GM18505 (cell line): ENCODE data around the gene PIAS4.

Experiments
- ATAC-seq: cut with Tn5 transposase; IDR thresholded peaks from one replicate; pipeline ENCODE4 v1.9.1; 2021; ENCODE audit not compliant: unreplicated experiment
- POLR2A ChIP-seq: IDR thresholded peaks from 4 replicates; pipeline ENCODE4 v1.6.1; 2011; ENCODE audit warnings: borderline replicate concordance; ENCODE audit not compliant: insufficient read depth, insufficient read length; ENCODE audit errors: extremely low read depth

Gene PIAS4

DNA sequence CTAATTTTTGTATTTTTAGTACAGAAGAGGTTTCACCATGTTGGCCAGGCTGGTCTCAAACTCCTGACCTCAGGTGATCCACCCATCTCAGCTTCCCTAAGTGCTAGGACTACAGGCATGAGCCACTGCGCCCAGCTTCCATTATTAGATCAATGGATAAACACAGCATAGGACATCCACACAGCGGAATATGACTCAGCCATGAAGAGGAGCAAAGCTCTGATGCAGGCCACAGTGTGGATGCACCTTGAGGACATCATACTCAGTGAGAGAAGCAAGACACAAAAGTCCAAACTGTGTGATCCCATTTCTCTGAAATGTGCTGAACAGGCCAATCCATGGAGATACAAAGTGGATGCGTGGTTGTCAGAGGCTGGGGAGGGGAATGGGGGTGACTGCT lies 64.1 kb downstream of the PIAS4 start:
- ATAC-seq: no peak
- TF ChIP-seq POLR2A: no peak

DNA sequence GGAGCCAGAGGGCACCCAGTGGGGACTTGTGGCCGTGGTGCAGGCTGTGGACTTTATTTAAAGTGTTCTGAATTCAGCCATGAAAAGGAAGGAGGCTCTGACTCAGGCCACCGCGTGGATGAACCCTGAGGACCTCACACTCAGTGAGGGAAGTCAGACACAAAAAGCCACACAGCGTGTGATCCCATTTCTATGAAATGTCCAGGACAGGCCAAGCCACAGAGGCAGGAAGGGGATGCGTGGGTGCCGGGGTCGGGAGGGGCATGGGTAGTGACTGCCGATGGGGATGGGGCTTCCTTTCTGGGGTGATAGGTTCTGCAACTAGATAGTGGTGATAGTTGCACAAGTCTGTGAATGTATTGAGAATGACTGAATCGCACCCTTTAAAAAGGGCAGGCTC lies 67.8 kb downstream of the PIAS4 start:
- no peak for ATAC-seq
- no peak for TF ChIP-seq POLR2A

DNA sequence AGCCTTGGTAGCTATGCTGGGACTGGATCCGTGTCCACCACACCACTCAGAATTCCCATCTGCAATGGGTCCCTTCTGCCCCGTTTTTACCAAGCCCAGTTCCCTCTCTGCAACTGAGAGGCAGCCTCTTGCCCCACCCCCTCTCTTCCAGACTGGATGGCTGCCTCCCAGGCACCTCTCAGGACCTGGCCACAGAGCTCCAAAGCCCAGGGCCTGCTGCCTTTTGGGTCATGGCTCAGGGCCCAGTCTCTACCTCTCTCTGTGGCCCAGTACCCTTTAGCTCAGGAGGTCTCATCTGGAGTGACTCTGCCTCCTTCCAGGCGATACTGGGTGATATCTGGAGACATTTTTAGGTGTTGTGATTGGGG lies 69.5 kb downstream of the PIAS4 start:
- no peak for TF ChIP-seq POLR2A

DNA sequence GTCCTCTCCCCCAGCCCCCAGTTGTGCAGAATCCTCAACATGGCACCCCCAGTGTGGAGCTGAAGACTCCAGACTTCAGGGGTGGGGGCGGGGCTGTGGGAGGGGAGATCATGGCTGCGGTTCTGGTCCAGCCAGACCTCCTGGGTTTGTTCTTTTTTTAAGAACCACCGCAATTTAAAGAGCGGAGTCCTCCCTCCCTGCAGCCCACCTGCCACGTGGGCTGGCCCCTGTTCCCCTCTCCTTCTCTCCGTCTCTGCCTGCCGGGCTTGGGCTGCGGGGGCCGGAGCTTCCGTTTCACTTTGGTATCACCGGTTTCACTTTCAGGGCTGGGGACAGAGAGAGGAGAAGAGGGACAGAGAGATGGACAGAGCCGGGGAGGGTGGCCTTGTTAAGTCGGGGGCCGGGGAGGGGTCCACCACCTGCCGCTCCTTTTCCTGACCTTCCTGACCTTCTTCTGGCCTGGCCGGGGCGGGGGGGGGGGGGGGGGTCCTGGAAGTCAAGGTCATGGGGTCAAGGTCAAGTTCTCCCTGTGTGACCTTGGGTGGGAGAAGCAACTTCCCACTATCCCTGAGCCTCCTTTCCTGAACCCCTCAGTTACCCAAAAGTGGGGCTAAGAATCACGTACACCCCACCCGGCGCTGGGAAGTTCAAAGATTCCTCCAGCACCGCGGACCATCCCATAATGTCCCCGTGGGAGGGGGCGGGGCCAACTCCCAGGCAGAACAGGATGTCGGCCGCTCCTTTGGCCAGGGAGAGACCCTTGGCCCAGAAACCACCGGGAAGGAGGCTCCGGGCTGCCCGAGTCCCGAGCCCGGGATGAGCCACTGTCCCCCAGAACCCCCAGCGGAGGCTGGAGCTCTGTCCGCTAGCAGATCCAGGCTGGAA lies 70.5 kb downstream of the PIAS4 start:
- no peak for ATAC-seq
- peak; percentile 46 for TF ChIP-seq POLR2A

More for the DNA sequence above, 69.5 kb downstream of the PIAS4 start:
- no peak for ATAC-seq

DNA sequence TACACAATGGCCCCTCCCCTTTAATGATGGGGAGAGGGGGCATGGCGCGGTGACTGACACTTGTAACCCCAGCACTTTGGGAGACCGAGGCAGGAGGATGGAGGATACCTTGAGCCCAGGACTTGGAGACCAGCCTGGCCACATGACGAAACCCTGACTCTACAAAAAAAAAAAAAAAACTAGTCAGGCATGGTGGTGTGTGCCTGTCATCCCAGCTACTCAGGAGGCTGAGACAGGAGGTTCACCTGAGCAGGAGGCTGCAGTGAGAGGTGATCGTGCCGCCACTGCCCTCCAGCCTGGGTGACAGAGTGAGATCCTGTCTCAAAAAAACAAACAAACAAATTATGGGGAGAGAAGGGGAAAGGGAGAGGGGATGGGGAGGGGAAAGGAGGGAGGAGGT lies 72.9 kb downstream of the PIAS4 start:
- no peak for TF ChIP-seq POLR2A
- no peak for ATAC-seq

DNA sequence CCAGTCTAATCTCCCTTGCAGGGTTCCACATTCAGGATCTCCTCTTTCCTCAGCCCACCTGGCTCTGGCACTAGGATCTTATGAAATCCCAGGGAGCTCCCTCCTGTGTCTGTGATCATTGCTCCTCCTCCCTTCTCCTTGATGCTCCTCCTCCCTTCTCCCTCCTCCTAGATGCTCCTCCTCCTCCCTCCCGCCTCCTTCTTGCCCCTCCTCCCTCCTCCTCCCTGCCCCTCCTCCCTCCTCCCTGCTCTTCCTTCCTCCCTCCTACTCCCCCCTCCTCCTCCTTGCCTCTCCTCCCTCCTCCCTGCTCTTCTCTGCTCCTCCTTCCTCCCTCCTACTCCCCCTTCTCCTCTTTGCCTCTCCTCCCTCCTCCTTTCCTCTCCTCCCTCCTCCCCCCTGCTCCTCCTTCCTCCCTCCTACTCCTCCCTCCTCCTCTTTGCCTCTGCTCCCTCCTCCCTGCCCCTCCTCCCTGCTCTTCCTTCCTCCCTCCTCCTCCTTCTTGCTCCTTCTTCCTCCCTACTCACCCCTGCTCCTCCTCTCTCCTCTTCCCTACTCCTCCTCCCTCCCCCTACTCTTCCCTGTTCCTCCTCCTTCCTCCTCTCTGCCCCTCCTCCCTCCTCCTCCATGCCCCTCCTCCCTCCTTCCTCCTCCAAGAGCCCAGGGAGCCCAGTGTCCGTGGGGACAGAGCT lies 74.0 kb downstream of the PIAS4 start:
- TF ChIP-seq POLR2A: no peak
- ATAC-seq: no peak

DNA sequence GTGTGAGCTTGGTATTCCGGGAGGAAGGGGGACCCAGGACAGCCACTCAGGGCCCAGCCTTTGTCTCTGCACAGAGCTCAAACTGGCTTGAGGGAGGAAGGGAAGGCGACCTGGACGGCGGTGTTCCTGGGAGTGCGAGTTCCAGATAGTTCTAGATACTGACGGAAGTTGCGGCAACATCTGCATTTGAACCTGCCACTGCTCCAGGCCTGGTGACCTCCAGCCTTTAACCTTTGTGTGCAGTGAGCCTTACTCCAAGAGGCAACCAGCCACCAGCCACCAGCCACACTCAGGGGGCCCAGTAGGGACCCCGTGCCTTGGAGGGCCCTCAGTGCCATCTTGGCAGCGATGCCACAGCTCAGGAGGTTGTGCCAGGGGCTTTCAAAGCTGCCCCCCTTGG lies 74.6 kb downstream of the PIAS4 start:
- ATAC-seq: no peak
- no peak for TF ChIP-seq POLR2A

DNA sequence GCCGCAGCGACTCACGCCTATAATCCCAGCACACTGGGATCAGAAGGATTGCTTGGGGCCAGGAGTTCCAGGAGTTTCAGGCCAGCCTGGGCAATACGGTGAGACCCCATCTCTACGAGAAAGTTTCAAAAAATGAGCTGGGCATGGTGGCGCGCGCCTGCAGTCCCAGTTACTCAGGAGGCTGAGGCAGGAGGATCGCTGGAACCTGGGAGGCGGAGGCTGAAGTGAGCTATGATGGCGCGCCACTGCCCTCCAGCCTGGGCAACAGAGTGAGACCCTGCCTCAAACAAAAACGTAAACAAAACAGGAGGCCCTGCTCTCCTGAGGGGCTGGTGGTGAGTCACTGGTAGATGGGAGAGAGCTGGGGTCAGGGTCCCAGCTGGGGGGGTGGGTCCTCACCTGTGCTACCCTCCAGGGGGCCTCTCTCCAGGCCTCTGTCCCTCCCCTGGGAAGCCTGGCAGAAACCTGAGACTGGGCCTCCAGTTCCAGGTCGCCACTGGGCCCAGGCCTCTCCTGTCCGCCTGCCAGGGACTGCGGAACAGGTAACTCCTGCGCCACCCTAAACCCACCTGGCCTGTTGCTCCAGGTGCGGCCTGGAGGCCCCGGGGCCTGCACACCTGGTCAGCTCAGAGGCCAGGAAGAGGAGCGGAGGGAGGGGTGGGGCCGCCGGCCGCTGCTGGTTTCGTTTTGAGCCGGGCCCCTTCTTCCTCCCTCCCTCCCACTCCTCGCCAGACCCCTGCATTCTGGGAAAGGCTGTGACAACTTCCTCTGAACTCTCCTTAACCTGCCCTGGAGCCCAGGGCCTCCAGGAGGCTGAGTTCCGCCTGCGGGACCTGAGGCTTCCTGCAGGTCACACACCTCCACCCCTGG lies 76.4 kb downstream of the PIAS4 start:
- ATAC-seq: no peak
- peak; percentile 32 for TF ChIP-seq POLR2A

DNA sequence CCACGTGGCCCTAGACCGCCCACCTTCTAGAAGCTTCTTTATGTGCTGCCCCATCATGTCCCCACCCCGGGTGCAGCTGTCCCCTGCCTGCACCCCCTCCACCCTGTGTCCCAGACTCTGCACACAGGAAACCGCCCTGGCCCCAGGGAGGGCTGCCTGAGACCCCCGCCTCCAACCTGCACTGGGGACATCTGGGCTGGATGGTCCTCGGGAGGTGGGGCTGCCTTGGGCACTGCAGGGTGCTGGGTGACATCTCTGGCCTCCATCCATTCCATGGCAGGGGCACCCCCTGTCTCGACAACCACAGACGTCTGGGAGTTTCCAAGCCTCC lies 77.0 kb downstream of the PIAS4 start:
- ATAC-seq: no peak
- TF ChIP-seq POLR2A: no peak

DNA sequence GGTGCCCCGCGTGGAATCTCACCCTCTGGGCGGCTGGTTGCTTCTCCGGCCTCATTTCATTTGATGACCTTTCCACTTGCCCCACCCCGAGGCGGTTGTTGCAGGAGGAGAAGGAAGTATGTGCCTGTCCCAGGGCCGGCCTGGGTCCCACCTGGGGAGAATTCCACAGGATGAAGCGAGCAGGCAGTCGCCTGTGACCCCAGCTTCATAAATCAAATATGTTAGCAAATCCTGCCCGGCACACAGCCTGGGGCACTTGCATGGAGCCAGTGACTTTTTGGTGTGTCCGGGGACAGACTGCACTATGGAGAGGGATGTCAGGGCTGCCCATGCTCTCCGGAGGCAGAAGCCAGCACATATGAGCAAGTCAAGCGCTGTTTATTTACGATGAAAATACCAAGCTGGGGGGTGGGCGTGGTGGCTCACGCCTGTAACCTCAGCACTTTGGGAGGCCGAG lies 78.9 kb downstream of the PIAS4 start:
- ATAC-seq: no peak
- no peak for TF ChIP-seq POLR2A

DNA sequence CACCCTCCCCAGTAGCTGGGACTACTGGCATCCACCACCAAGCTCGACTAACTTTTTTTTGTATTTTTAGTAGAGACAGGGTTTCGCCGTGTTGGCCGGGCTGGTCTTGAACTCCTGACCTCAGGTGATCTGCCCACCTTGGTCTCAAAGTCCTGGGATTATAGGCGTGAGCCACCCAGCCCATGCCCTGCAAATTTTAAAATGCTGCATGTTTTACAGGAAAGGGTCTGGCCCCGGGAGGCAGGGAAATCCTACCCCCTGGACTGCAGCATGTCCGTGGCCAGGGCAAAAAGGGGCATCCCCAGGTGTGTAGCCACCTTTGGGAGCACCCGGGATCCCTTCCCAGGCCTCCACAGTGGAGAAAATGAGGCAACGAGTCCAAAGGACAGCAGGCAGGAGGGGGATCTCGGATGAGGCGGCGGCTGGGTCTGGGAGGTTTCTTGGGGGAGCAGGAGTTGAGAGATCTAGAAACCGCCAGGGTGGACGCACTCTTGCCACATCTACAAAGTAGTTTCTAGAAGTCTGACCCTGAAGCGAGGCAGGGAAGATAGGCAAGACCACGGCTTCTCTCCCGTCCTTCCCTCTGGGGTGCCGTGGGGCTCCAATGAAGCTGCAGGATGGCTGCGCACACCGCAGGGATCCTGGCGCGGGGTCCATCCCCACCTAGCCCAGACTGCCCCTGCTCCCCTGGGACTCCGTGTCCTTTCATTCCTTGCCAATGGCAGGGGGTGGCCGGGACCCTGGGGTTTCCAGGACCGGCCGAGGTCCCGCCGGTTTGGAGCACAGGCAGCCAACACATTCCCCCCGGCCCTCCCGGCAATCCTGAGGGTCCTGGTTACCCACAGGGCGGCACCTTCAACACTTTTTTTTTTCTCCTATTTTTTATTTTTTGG lies 80.5 kb downstream of the PIAS4 start:
- TF ChIP-seq POLR2A: no peak
- ATAC-seq: no peak

DNA sequence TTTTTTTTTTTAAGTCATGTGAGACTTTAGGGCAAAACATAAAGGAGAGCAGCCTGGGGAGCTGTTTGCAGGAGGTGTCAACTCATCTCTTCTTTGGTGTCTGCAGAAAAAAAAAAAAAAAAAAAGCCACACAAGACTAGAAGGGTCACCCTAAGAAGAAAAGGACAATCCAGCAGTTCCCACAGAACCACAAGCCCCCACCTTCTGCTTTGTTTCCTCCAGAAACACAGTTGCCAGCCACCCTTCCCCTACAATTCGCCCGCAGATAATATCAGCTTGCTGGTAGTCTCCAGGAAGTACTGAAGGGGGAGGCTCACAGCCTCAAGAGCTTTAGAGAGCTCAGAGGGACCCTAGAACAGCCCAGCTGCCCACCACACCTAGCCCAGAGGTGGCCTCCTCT lies 81.4 kb downstream of the PIAS4 start:
- TF ChIP-seq POLR2A: no peak
- no peak for ATAC-seq
